OCI-LY7 (cell line): Measurements from ENCODE around the gene LSR. TPM values are rescaled to one million over a fixed set of nuclear protein-coding genes. Genes with fewer than 3 reads are reported as not detected.

Experiments
- BruUV-seq: library from RNA; stranded (reverse); fragments of 400-500 nt; replicated peaks from 2 replicates; lab custom pipeline; 2021; lab: Mats Ljungman, UMichigan
- CTCF ChIA-PET: fragments of 300-600 bp; sonication (Branson Sonifier 250); formaldehyde crosslinking; loops from one replicate; lab custom pipeline; 2022; ENCODE audit warnings: antibody characterized with exemption; ENCODE audit not compliant: unreplicated experiment; lab: Charles Lee
- POLR2A ChIA-PET: fragments of 300-600 bp; sonication (Branson Sonifier 250); formaldehyde crosslinking; loops from one replicate; lab custom pipeline; 2022; ENCODE audit warnings: antibody characterized with exemption; lab: Charles Lee
- DNase-seq: peaks from one replicate; pipeline ENCODE4 v3.0.0-alpha.2; 2015; ENCODE audit warnings: low spot score
- H2AFZ ChIP-seq: fragments of 200-600 bp; sonication (generic), shearing (Covaris generic); 2 replicates; pipeline ENCODE4 v1.6.1; 2014; ENCODE audit warnings: mild to moderate bottlenecking, antibody characterized with exemption, low read length, moderate library complexity
- H3K27ac ChIP-seq: fragments of 200-600 bp; sonication (generic); 2 replicates; pipeline ENCODE4 v1.5.1; 2014; ENCODE audit warnings: mixed run types, low read depth, mild to moderate bottlenecking, moderate library complexity, low read length, inconsistent platforms; ENCODE audit not compliant: poor library complexity, severe bottlenecking
- H3K36me3 ChIP-seq: fragments of 200-600 bp; sonication (generic); 2 replicates; pipeline ENCODE4 v1.6.1; 2014; ENCODE audit warnings: mild to moderate bottlenecking, antibody characterized with exemption, low read length, moderate library complexity, mixed read lengths; ENCODE audit not compliant: insufficient read depth
- H3K4me1 ChIP-seq: fragments of 200-600 bp; sonication (generic); 2 replicates; pipeline ENCODE4 v1.5.1; 2014; ENCODE audit warnings: mild to moderate bottlenecking, low read length; ENCODE audit not compliant: insufficient read depth, poor library complexity, severe bottlenecking
- H3K4me2 ChIP-seq: fragments of 200-600 bp; sonication (generic); 2 replicates; pipeline ENCODE4 v1.6.1; 2014; ENCODE audit warnings: mild to moderate bottlenecking, low read length
- H3K4me3 ChIP-seq: fragments of 200-600 bp; sonication (generic); 2 replicates; pipeline ENCODE4 v1.5.1; 2014; ENCODE audit warnings: mild to moderate bottlenecking, low read depth, low read length; ENCODE audit not compliant: poor library complexity, severe bottlenecking
- H3K79me2 ChIP-seq: fragments of 200-600 bp; sonication (generic); 2 replicates; pipeline ENCODE4 v1.6.1; 2016; ENCODE audit warnings: low read depth, mild to moderate bottlenecking, low read length, moderate library complexity, mixed read lengths; ENCODE audit not compliant: insufficient read depth
- H3K9me2 ChIP-seq: fragments of 200-600 bp; sonication (generic); 2 replicates; pipeline ENCODE4 v1.6.1; 2016; ENCODE audit warnings: mild to moderate bottlenecking, low read length, mixed read lengths; ENCODE audit not compliant: insufficient read depth
- H3K9me3 ChIP-seq: fragments of 200-600 bp; sonication (generic); 2 replicates; pipeline ENCODE4 v1.6.1; 2014; ENCODE audit warnings: mild to moderate bottlenecking, mixed run types, low read length, mixed read lengths
- H4K20me1 ChIP-seq: fragments of 200-600 bp; sonication (generic); 2 replicates; pipeline ENCODE4 v1.6.1; 2014; ENCODE audit warnings: mild to moderate bottlenecking, antibody characterized with exemption, low read length, moderate library complexity, mixed read lengths; ENCODE audit not compliant: insufficient read depth
- EZH2phosphoT487 ChIP-seq: fragments of 200-600 bp; sonication (generic); IDR thresholded peaks from 2 replicates; pipeline ENCODE4 v1.6.1; 2018; ENCODE audit warnings: low read depth, borderline replicate concordance, mild to moderate bottlenecking, mixed run types, antibody characterized with exemption, low read length, moderate library complexity, mixed read lengths
- intact Hi-C: fragments of 100-400 bp; cut with micrococcal nuclease; formaldehyde crosslinking; loops from one replicate; pipeline ENCODE4 v1.10.0; 2022; ENCODE audit not compliant: unreplicated experiment
- total RNA-seq, 2 experiments: library from RNA; depleted of rRNA in 1 of 2; stranded (reverse); fragments of >200 nt in 1 of 2; shearing (Covaris generic) in 1 of 2; gene quantifications; 2 replicates each; pipeline ENCODE4 v1.2.3, GENCODE V29; 2014 to 2022
- TF ChIP-seq, protein P1 (sequence below): fragments of 200-600 bp; sonication (generic); conservative IDR thresholded peaks from 2 replicates; pipeline ENCODE4 v1.5.1; 2014; ENCODE audit warnings: mild to moderate bottlenecking, antibody characterized with exemption, low read length, moderate library complexity, mixed read lengths

The LSR gene
- total RNA-seq, 2 experiments from 2014 or later, result 15.0 to 33.6 TPM

DNA sequence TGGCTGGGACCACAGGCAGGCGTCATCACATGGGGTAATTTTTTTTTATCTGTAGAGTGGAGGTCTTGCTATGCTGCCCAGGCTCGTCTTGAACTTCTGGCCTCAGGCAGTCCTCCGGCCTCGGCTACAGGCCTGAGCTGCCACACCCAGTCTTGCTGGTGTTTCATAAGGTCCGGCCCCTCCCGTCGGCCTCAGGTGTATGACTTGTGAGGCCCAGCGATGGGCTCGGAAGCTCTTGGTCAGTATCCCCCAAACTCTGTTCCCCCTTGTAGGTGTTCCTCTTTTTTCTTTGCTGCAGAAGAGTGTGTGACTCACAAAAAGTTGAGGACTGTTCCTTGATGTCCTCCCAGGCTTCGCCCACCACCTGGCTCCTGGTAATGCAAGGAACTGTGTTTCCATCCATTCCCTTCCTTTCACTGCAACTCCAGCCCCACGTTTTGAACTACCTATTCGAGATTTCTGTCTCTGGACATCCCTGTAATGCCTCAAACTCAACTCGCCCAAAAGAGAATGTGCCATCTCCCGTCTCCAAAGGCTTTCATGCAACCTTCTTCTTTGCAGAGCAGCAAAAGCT, 25.0 kb downstream of the LSR start:
- Histone ChIP-seq H3K9me2 (no peaks in the 10 kb centered on the region), H4K20me1 (no peaks in the 10 kb centered on the region), H3K79me2 (no peaks in the 10 kb centered on the region), H3K4me3 (no peak overlapping the region), H3K36me3 (peaks cover 76% of the 10 kb centered on the region), H2AFZ (no peak overlapping the region), H3K4me2 (no peak overlapping the region), H3K4me1 (peaks cover 15% of the 10 kb centered on the region), H3K9me3 (no peaks in the 10 kb centered on the region), H3K27ac (no peak overlapping the region)
- intact Hi-C loops, result no loop called here
- CTCF ChIA-PET, result no interaction called here
- DNase-seq, result no peak
- POLR2A ChIA-PET, result no interaction called here
- no TSS peak for BruUV-seq
- TF ChIP-seq, protein P1, sequence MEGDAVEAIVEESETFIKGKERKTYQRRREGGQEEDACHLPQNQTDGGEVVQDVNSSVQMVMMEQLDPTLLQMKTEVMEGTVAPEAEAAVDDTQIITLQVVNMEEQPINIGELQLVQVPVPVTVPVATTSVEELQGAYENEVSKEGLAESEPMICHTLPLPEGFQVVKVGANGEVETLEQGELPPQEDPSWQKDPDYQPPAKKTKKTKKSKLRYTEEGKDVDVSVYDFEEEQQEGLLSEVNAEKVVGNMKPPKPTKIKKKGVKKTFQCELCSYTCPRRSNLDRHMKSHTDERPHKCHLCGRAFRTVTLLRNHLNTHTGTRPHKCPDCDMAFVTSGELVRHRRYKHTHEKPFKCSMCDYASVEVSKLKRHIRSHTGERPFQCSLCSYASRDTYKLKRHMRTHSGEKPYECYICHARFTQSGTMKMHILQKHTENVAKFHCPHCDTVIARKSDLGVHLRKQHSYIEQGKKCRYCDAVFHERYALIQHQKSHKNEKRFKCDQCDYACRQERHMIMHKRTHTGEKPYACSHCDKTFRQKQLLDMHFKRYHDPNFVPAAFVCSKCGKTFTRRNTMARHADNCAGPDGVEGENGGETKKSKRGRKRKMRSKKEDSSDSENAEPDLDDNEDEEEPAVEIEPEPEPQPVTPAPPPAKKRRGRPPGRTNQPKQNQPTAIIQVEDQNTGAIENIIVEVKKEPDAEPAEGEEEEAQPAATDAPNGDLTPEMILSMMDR, result no peak

DNA sequence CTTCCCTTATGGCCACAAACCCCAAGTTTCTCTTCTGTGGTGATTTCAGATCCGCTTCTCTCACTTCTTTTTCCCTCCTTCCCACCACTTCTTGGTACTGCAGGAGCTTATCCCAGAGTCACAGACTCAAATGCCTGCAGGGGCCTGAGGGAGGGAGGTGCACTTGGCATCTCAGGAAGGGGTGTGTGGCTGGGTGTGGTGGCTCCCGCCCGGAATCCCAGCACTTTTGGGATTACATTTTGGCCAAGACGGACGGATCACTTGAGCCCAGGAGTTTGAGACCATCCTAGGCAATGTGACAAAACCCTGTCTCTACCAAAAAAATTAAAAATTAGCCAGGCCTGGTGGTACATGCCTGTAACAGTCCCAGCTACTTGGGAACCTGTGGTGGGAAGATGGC, 25.5 kb downstream of the LSR start:
- TF ChIP-seq, protein P1, result no peak
- TF ChIP-seq EZH2phosphoT487, result no peak
- no TSS peak for BruUV-seq
- peaks cover 82% of the 10 kb centered on the region for H3K36me3 ChIP-seq

DNA sequence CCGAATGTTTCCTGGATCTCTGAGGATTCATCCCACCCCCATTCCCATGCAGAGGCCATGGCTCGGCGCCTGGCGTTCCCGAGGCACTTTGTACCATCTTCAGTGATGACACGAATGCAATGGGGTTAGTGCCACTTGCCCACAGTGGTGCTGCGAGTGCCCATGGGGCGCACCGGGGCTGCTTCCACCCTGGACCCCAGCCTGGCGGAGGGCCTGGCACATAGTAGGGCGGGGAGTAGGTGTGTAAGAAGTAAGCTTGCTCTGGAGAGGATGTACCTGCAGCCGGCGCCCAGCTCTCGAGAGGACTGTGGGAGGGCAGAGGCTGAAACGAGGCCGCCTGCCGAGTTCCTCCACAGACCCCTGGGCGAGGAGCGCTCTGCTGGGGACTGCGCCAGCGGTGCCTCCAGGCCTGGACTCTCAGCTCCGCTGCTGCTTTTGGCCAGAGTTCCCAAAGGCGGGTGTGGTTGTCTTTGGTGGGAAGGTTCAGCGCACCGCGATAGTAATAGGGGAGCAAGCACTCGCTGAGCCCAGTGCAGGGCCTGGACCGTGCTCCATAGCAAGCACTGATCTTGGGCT, 28.0 kb downstream of the LSR start:
- Histone ChIP-seq H3K4me1 (peaks cover 24% of the 10 kb centered on the region), H3K4me3 (no peak overlapping the region), H3K9me3 (no peaks in the 10 kb centered on the region), H3K4me2 (no peak overlapping the region), H3K9me2 (no peaks in the 10 kb centered on the region), H3K79me2 (no peaks in the 10 kb centered on the region), H4K20me1 (no peaks in the 10 kb centered on the region), H3K36me3 (peaks cover 70% of the 10 kb centered on the region), H2AFZ (no peak overlapping the region), H3K27ac (no peak overlapping the region)
- ChIA-PET POLR2A (no interaction called here), CTCF (interaction anchor here (0.7 to 1.0 kb wide), 2 partner anchors 12 to 209 kb away, joined by 3 read pairs; no protein-coding TSS in a partner anchor)
- BruUV-seq, result no TSS peak
- TF ChIP-seq, protein P1, result no peak
- no peak for TF ChIP-seq EZH2phosphoT487
- intact Hi-C loops, result no loop called here
- no peak for DNase-seq

More for the DNA sequence above, 25.5 kb downstream of the LSR start:
- Histone ChIP-seq H3K9me2 (no peaks in the 10 kb centered on the region), H3K4me1 (peaks cover 15% of the 10 kb centered on the region), H2AFZ (no peak overlapping the region), H3K27ac (no peak overlapping the region), H4K20me1 (no peaks in the 10 kb centered on the region), H3K4me3 (no peak overlapping the region), H3K9me3 (no peaks in the 10 kb centered on the region), H3K79me2 (no peaks in the 10 kb centered on the region), H3K4me2 (no peak overlapping the region)
- intact Hi-C loops, result no loop called here
- no peak for DNase-seq
- CTCF ChIA-PET, result no interaction called here
- POLR2A ChIA-PET, result no interaction called here
